Activated CD4-positive, alpha-beta T cell treated with anti-CD3 and anti-CD28 coated beads for 1 hour (primary cell): Measurements from ENCODE around the gene SH3GL2.

Source experiments
- DNase-seq: peaks from one replicate; pipeline ENCODE4 v3.0.0-alpha.2; 2020

Gene SH3GL2

GRCh38 chr9:17665450-17665849 lies 86.6 kb downstream of the SH3GL2 start:
- DNase-seq = no peak

- no peak for DNase-seq
These were observed 90.3 kb downstream of the SH3GL2 start for GRCh38 chr9:17669206-17669605.

GRCh38 chr9:17682684-17683083 lies 103.8 kb downstream of the SH3GL2 start:
- DNase-seq = no peak

GRCh38 chr9:17688834-17689233 lies 110.0 kb downstream of the SH3GL2 start:
- no peak for DNase-seq

- DNase-seq = no peak
These were observed 115.5 kb downstream of the SH3GL2 start for GRCh38 chr9:17694336-17694735.

- DNase-seq = no peak
These were observed 116.6 kb downstream of the SH3GL2 start for GRCh38 chr9:17695482-17695881.

- no peak for DNase-seq
These were observed 120.9 kb downstream of the SH3GL2 start for GRCh38 chr9:17699615-17700330.

- no peak for DNase-seq
These were observed 127.5 kb downstream of the SH3GL2 start for GRCh38 chr9:17706347-17706746.

GRCh38 chr9:17719053-17719452 lies 140.2 kb downstream of the SH3GL2 start:
- DNase-seq = no peak

GRCh38 chr9:17721954-17722353 lies 143.1 kb downstream of the SH3GL2 start:
- DNase-seq = no peak

GRCh38 chr9:17723656-17724055 lies 144.8 kb downstream of the SH3GL2 start:
- DNase-seq = no peak

GRCh38 chr9:17725399-17726010 lies 146.6 kb downstream of the SH3GL2 start:
- no peak for DNase-seq

- no peak for DNase-seq
These were observed 147.4 kb downstream of the SH3GL2 start for GRCh38 chr9:17726298-17726697.

GRCh38 chr9:17730899-17731298 lies 152.0 kb downstream of the SH3GL2 start:
- DNase-seq = no peak

GRCh38 chr9:17731308-17731707 lies 152.4 kb downstream of the SH3GL2 start:
- no peak for DNase-seq

- no peak for DNase-seq
These were observed 155.8 kb downstream of the SH3GL2 start for GRCh38 chr9:17734674-17735073.

- no peak for DNase-seq
These were observed 157.0 kb downstream of the SH3GL2 start for GRCh38 chr9:17735859-17736258.

- no peak for DNase-seq
These were observed 160.2 kb downstream of the SH3GL2 start for GRCh38 chr9:17739022-17739421.

- no peak for DNase-seq
These were observed 160.9 kb downstream of the SH3GL2 start for GRCh38 chr9:17739736-17740135.

- no peak for DNase-seq
These were observed 163.2 kb downstream of the SH3GL2 start for GRCh38 chr9:17742067-17742466.

- DNase-seq = no peak
These were observed 165.9 kb downstream of the SH3GL2 start for GRCh38 chr9:17744786-17745185.

- DNase-seq = no peak
These were observed 171.4 kb downstream of the SH3GL2 start for GRCh38 chr9:17750269-17750668.

GRCh38 chr9:17751486-17751885 lies 172.6 kb downstream of the SH3GL2 start:
- no peak for DNase-seq

GRCh38 chr9:17752021-17752420 lies 173.2 kb downstream of the SH3GL2 start:
- no peak for DNase-seq

GRCh38 chr9:17757816-17758215 lies 178.9 kb downstream of the SH3GL2 start:
- no peak for DNase-seq
